HG02981 (cell line): Measurements from ENCODE around the gene F10.

ENCODE experiments used
- ATAC-seq: cut with Tn5 transposase; IDR thresholded peaks from one replicate; pipeline ENCODE4 v1.9.1; 2021; ENCODE audit warnings: mild to moderate bottlenecking, moderate library complexity; ENCODE audit not compliant: unreplicated experiment

F10 gene

GRCh38 chr13:113115363-113116205 lies 7.0 kb upstream of the F10 start:
- no peak for ATAC-seq

GRCh38 chr13:113116206-113116800 lies 6.3 kb upstream of the F10 start:
- no peak for ATAC-seq

- ATAC-seq: no peak
These were observed 5.7 kb upstream of the F10 start for GRCh38 chr13:113116871-113117271.

- no peak for ATAC-seq
These were observed 5.2 kb upstream of the F10 start for GRCh38 chr13:113117335-113117872.

- no peak for ATAC-seq
These were observed 4.7 kb upstream of the F10 start for GRCh38 chr13:113117911-113118260.

- ATAC-seq: no peak
These were observed 4.2 kb upstream of the F10 start for GRCh38 chr13:113118261-113119021.

- no peak for ATAC-seq
These were observed 3.3 kb upstream of the F10 start for GRCh38 chr13:113119166-113119821.

- no peak for ATAC-seq
These were observed 2.8 kb upstream of the F10 start for GRCh38 chr13:113119822-113120189.

- ATAC-seq: no peak
These were observed 2.1 kb upstream of the F10 start for GRCh38 chr13:113120300-113121182.

- no peak for ATAC-seq
These were observed 1.2 kb upstream of the F10 start for GRCh38 chr13:113121183-113121927.

- ATAC-seq: no peak
These were observed 599 bp upstream of the F10 start for GRCh38 chr13:113121928-113122471.

- no peak for ATAC-seq
These were observed 915 bp downstream of the F10 start for GRCh38 chr13:113123226-113124201.

- ATAC-seq: no peak
These were observed 1.8 kb downstream of the F10 start for GRCh38 chr13:113124211-113124970.

- no peak for ATAC-seq
These were observed 3.1 kb downstream of the F10 start for GRCh38 chr13:113125506-113126264.

- no peak for ATAC-seq
These were observed 3.9 kb downstream of the F10 start for GRCh38 chr13:113126265-113127150.

GRCh38 chr13:113129480-113129879 lies 6.9 kb downstream of the F10 start:
- no peak for ATAC-seq
